SK-N-SH treated with all-trans-retinoic acid at 6 μM for 48 hours (cell line): ENCODE results near the gene HSF4.

Source experiments
- ARNTL ChIP-seq: fragments of 450-650 bp; formaldehyde crosslinking; IDR thresholded peaks from 2 replicates; pipeline ENCODE4 v1.5.0; 2020; ENCODE audit warnings: low read depth, mild to moderate bottlenecking, moderate library complexity, borderline replicate concordance
- BACH2 ChIP-seq: fragments of 250-450 bp; sonication (Bioruptor Pico); IDR thresholded peaks from 2 replicates; pipeline ENCODE4 v1.9.0; 2021; ENCODE audit warnings: mild to moderate bottlenecking, borderline replicate concordance
- CREB5 ChIP-seq: fragments of 250-450 bp; sonication (Bioruptor Pico); IDR thresholded peaks from 2 replicates; pipeline ENCODE4 v1.5.1; 2020; ENCODE audit warnings: low read depth, mild to moderate bottlenecking, moderate library complexity
- CSDC2 ChIP-seq: fragments of 250-450 bp; sonication (Bioruptor Pico); IDR thresholded peaks from 2 replicates; pipeline ENCODE4 v1.5.0; 2020; ENCODE audit warnings: mild to moderate bottlenecking, moderate library complexity
- GLIS3 ChIP-seq: fragments of 250-450 bp; sonication (Bioruptor Pico); IDR thresholded peaks from 2 replicates; pipeline ENCODE4 v1.5.0; 2020; ENCODE audit warnings: mild to moderate bottlenecking, moderate library complexity
- PATZ1 ChIP-seq: fragments of 250-450 bp; sonication (Bioruptor Pico); IDR thresholded peaks from 2 replicates; pipeline ENCODE4 v1.8.0; 2020; ENCODE audit warnings: mild to moderate bottlenecking, moderate library complexity, borderline replicate concordance
- SNAI2 ChIP-seq: fragments of 250-450 bp; sonication (Bioruptor Pico); IDR thresholded peaks from 2 replicates; pipeline ENCODE4 v1.5.0; 2020; ENCODE audit warnings: mild to moderate bottlenecking, moderate library complexity
- TCF4 ChIP-seq: fragments of 250-450 bp; sonication (Bioruptor Pico); IDR thresholded peaks from 2 replicates; pipeline ENCODE4 v1.8.0; 2021; ENCODE audit warnings: mild to moderate bottlenecking, moderate library complexity, borderline replicate concordance
- TOX ChIP-seq: fragments of 250-450 bp; sonication (Bioruptor Pico); IDR thresholded peaks from 2 replicates; pipeline ENCODE4 v1.8.0; 2021; ENCODE audit warnings: mild to moderate bottlenecking, moderate library complexity, borderline replicate concordance
- ZFP3 ChIP-seq: fragments of 250-450 bp; sonication (Bioruptor Pico); IDR thresholded peaks from 2 replicates; pipeline ENCODE4 v1.5.0; 2020; ENCODE audit warnings: mild to moderate bottlenecking, moderate library complexity
- ZFP30 ChIP-seq: fragments of 450-650 bp; formaldehyde crosslinking; IDR thresholded peaks from 2 replicates; pipeline ENCODE4 v1.5.0; 2022; ENCODE audit warnings: mild to moderate bottlenecking, moderate library complexity
- ZNF565 ChIP-seq: fragments of 450-650 bp; formaldehyde crosslinking; conservative IDR thresholded peaks from 2 replicates; pipeline ENCODE4 v1.5.0; 2020; ENCODE audit warnings: low read depth, mild to moderate bottlenecking, moderate library complexity
- ZNF8 ChIP-seq: fragments of 450-650 bp; formaldehyde crosslinking; IDR thresholded peaks from 2 replicates; pipeline ENCODE4 v1.5.0; 2020; ENCODE audit warnings: mild to moderate bottlenecking, moderate library complexity

- TF ChIP-seq BACH2 (CRISPR knock-in tag) (no peak), ZFP3 (CRISPR knock-in tag) (no peak), ZFP30 (no peak), ARNTL (no peak), TCF4 (CRISPR knock-in tag) (no peak), ZNF8 (CRISPR knock-in tag) (no peak), TOX (CRISPR knock-in tag) (no peak), PATZ1 (no peak), ZNF565 (no peak), SNAI2 (CRISPR knock-in tag) (no peak), GLIS3 (CRISPR knock-in tag) (no peak), CREB5 (CRISPR knock-in tag) (no peak), CSDC2 (CRISPR knock-in tag) (no peak)
Measured at GRCh38 chr16:67196881-67197280, 32.3 kb downstream of the HSF4 start.
